NAMALWA (cell line): ENCODE measurements around the gene TBC1D22B.
"Not testable (repeated sequence)": the region's sequence is repeated elsewhere in the genome, so short reads cannot be mapped to it uniquely, and the experiment has no call there.

Source experiments
- DNase-seq: peaks from one replicate; pipeline ENCODE4 v3.0.0-alpha.2; 2015; ENCODE audit warnings: low spot score

Gene TBC1D22B

DNA sequence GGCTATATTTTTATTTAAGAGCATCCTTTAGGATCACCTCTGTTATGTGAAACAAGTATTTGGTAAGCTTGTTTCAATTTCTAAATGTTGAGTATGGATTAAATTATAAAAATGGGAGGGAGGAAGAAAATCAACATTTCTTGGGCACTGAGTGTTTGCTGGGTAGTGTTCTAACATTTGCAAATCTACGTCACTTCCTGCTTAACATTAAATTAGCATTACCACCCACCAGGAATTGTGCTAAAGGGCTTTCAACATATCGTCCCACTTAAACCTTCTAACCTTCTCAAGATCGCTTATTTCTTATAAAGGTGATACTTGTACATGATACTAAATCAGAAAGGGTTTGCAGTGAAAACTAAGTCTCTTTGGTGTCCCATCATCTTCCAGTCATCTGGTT, 8.3 kb downstream of the TBC1D22B start:
- no peak for DNase-seq

DNA sequence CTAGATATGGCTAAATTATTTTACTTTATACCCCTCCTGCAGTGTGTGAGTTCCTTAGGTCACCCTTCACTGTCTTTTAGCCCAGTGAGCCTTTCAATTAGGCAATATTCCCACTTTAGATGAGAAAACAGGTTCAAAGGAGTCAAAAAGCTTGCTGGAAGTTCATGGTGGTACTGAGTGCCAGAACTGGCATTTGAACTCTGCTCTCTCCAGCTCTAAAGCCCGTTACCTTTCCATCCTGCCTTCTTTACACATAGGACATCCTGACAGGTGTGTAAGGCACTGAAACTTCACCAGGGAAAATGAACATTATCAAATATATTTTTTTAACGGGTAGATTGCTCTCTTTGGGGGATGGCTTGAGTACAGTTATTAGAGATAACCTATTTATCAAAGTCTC, 11.5 kb downstream of the TBC1D22B start:
- DNase-seq = no peak

DNA sequence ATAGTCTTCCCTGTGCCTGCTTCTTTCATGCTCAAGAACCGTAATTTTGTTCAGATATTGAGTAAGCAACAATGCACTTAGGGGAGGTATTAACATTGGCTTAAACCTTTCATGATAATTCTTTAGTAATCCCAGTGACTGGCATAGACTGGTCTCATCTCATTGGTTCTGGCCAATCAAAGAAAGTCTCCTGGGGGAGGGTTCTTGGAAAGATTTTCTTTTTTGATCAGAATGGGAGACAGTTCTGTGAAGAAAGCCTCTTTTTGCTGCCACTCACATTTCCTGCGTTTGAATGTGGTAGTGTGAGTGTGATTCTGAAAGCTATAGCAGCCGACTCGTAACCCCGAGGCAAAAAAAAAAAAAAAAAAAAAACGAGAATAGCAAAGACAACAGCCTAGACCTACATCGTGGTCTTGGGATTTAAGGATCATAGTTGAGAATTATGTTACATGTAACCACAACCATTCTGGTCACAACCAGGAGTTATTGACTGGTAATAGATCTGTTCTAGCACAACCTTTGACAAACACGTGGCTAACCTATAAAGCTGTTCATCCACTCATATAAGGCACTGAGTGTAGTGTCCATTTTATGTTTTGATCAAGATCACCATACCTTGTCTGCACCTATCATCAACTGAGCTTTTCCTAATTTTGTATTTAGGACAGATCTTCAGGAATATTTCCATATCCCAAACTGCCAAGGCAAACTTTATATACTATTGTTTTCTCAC, 15.4 kb downstream of the TBC1D22B start:
- no peak for DNase-seq

DNA sequence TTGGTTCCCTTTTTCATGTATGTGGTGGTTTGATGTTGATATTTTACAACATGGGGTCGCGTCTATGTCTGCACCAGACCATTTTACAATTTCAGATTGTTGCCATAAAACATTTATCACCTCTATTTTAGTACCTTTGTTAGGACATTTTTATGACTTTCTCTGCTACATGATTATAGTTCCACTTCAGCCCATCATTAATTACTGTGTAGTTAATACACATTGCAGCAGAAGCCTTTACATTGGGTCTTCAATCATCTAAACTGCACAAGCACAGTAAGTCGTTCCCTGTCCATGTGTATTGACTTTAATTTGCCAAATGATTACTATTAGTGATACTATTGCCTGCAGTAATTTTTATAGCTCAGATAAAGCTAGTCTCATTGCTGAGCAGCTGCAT, 16.1 kb downstream of the TBC1D22B start:
- DNase-seq = no peak

DNA sequence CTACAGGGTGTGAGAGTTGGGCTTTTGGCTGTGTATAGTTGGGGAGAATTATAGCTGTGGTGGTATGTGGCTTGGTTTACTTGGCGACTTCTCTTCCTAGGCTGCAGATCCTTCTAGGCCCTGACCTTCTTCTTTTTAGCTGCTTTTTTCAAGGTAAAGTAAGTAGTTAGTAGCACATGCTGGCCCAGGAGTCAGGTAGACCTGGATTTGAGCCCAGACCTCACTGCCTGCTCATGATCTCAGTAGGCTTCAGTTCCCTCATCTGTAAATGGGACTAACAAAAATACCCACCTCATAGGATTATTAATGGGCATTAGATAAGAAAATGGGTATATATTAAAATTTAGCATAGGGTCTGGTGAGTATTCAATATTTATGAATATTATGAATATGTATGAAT, 17.8 kb downstream of the TBC1D22B start:
- no peak for DNase-seq

DNA sequence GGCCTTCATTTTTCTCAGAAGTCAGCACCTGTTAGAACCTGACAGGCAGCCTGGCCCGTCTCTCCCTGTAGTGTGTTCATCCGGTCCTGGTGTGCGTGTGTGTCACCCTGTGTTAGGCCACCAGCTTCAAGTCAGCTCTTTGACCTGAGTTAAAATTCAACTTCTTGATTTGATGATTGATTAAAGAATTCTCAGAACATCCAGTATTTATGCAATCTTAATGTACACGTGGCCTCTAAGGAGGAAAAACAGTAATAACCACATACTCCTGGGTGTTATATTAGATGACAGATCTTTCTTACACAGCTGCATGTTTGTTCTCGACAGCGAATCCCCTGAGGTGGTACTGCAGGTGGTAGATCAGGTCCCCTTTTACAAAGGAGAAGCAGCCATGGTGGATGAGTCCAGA, 19.4 kb downstream of the TBC1D22B start:
- peak; percentile 48 for DNase-seq

DNA sequence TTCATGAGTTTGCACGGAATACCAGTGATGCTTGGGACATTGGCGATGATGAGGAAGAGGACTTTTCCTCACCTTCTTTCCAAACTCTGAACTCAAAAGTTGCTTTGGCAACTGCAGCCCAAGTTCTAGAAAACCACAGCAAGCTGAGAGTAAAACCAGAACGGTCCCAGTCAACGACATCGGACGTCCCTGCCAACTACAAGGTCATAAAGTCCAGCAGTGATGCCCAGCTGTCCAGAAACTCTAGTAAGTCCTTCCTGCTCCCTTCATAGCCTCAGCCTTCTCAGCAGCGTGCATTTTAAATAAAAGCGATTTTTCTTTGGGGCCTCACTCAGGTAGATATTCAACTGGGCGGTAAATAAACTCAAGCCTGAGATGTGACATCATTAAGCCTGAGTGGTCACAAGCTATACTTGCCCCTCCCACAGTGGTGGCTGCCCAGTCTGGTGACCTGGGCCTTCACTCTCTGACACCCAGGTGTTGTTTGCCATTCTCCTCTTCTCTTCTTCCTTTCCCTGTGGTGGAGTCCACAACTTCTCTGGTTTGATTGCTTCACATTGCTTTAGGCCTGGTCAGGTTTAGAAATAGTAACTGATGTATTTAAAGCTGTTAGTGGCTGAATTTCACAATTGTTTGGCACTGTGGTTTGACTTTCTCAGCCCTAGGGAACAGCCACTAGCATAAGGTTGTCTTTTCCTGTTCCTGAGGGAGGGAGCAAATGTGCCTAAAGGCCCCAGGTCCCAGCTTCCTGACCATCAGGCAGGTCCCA, 22.0 kb downstream of the TBC1D22B start:
- DNase-seq = no peak

DNA sequence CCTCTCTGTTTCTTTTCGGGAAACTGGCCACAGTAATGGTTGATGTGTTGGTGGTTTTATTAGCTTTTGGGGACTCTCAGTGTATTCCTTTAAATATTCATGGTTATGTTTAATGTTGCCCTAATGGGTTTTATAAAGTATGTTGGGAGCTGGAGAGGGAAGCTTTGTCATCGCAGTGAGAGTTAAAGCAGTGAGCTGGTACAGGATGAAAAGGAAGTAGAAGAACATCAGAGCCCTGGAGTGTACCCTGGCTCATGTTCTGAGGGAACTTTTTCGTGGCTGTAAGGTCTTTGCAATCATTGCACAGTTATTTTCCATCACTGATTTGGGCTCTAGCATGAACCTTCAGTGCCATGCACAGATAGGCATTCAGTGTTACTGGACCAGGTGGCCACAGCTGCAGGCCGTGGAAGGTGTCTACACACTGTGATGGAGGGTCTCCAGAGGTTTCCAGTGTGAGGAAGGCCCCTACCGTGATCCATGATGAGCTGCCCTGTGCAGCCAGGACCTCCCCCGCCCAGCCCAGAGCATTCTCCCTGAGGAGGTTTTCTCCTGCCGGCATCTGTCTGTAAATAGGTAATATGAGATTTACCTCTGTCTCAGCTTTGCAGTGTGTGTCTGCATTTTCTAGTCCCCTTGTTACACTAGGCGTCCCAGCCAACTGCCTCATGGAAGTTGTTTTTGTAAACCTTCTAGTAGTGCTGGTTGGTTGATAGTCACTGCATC, 22.8 kb downstream of the TBC1D22B start:
- DNase-seq = no peak

DNA sequence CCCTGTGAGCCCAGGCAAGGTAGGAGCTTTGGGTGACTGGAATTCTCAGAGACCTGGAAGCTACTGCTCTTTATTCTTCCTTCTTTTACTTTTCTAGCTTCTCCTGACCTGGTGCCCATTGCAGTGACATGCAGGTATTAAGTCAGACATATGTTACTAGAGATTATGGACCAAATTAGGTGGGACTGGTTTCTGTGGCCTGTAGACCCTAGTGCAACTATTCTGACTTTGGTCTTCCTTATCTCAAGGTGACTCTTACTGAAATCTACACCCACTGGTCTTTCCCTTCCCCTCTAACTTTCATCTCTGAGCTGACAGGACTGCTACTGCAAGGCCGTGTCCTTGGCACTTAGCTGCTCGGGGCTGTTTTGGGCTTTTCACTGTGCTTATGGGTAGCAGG, 24.8 kb downstream of the TBC1D22B start:
- DNase-seq = no peak

DNA sequence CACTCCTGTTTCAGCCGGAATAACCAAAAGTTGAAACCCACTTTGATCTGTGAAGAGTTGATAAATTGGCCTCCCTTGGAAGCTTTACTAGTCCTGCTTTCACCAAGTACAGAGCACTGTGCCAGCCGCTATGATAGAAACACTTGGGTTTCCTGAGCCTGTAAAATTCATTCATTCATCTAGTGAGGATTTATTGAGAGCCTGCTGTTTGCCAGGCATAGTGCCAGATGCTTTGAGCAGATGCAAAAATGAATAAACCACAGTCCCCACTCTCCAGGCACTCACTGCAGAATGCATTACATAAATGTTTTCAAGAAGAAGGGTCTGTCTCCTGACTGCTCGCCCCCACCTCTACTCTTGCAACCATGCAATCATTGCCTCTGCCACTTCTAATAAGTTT, 25.7 kb downstream of the TBC1D22B start:
- DNase-seq = no peak

DNA sequence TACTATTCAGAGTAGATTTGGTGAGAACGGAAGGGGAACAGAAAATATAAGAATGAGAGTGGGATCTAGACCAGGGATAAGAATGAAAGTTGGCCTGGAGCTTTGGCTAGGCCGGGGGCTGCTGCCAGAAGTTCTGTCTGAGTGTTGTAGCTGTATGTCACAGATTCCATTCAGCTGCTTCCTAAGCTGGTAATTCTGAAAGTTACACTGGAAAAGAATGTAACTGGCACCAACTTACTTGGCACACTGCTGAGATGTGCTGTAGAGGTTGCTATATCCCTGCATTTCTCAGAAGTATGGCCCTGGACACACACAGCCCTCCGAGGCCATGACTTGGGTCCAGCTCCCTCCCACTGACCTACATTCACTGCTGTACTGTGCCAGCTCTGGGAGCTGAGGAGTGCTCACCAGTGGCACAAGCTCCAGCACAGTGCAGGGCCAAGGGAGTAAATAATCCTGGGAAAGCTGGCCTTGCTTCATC, 26.1 kb downstream of the TBC1D22B start:
- no peak for DNase-seq

DNA sequence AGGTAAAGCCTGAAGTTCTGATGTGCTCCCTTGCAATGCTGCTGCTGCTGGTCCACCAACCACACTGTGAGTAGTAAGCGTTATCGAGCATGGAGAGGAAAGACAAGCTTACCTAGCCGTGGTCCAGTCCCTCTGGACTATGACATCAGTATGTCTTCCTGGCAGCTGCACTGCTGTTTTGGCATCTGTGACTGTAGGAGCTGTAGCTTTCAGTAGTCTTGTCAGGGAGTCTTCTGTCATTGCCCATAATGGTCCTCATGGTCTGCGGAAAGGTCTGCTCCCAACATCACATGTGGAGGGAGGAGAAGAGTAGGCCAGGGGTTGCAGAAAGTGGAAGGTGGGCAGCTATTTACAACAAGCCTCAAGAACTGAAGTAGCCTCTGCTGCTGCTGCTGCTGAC, 27.2 kb downstream of the TBC1D22B start:
- DNase-seq = no peak

DNA sequence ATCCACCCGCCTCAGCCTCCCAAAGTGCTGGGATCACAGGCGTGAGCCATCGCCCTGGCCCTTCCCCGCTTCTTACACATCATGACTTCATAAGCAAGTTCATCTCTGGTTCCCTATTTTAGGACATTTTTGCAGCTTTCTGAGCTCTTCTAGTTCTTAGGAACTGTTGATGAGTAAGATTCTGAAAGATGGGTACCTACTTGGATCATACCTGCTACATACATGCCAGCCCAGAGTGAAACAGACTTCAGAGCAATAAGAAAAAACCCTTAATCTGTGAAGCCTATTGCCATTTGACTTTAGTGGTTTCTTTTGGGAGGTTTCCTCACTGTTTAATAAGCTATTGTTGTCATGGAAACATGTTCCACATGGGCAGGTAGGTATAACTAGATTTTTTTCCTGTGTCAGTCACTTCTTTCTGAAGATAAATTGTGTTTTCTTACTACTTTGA, 28.3 kb downstream of the TBC1D22B start:
- DNase-seq = peak; percentile 41

DNA sequence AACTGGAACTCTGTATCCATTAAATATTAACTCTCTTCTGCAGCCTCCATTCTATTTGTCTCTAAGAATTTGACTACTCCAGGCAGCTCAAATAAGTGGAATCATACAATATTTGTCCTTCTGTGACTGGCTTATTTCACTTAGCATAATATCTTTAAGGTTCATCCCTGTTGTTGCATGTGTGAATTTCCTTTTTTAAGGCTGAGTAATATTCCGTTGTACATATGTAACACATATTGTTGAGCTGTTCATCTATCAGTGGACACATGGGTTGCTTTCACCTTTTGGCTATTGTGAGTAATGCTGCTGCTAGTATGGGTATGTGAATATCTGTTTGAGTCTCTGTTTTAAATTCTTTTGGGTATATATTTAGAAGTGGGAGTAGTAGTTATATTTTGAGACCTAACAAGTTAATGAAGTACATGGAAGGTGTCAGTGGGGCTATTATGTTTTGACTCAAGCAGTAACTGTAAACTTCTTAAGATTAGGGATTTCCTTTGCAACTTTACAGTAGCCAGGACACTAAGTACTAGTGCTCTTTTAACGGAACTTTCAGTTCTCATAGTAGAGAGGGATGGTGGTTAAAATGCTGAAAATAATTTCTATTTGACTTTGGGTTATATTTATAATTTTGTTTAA, 30.1 kb downstream of the TBC1D22B start:
- no peak for DNase-seq

DNA sequence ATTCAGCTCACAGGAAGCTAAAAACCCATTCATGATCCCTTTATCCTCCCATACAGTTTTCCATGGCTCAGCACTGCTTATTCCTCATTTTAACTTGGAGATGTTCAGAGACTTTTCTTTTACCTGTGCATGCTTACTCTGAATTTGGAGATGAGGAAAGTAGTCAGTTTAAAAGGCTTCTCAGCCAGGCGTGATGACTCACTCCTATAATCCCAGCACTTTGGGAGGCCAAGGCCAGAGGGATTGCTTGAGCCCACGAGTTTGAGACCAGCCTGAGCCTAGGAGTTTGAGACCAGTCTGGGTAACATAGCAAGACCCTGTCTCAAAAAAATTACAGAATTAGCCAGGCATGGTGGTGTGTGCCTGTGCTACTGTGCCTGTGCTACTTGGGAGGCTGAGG, 30.7 kb downstream of the TBC1D22B start:
- no peak for DNase-seq

DNA sequence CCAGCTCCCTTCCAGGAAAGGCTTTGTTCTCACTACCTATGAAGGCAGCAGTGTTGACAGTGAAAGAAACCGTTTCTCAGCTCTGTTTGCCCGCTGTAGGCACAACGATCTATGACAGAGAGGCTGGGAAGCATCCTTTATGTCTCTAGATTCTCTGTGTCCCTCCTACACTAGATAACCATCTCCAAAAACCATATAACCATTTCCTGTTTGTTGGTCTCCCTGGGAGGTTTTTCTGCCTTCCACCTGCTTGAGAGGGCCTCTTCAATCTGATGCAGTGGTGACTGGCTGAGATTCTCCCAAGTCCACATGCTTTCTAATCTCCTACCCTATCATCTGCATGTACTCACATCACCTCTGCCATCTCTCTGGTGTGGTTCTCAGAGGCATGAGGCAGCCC, 32.4 kb downstream of the TBC1D22B start:
- DNase-seq = no peak

DNA sequence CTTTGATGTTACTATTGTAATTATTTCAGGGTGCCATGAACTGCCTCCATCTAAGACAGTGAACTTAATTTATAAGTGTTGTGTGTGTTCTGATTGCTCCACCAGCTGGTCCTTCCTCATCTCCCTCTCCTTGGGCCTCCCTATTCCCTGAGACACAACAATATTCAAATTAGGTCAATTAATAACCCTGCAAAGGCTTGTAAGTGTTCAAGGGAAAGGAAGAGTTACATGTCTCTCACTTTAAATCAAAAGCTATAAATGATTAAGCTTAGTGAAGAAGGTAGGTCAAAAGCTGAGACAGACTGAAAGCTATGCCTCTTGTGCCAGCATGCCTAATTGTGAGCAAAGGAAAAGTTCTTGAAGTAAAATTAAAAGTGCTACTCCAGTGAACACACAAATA, 35.9 kb downstream of the TBC1D22B start:
- DNase-seq = no peak

DNA sequence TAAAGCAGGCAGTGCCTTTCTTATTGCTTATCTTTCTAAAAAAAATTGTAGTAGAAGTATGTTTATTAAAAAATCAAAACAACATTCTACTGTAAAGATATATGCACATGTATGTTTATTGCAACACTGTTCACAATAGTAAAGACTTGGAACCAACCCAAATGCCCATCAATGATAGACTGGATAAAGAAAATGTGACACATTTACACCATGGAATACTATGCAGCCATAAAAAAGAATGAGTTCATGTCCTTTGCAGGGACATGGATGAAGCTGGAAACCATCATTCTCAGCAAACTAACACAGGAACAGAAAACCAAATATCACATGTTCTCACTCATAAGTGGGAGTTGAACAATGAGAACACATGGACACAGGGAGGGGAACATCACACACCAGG, 40.1 kb downstream of the TBC1D22B start:
- DNase-seq = not testable (repeated sequence)

DNA sequence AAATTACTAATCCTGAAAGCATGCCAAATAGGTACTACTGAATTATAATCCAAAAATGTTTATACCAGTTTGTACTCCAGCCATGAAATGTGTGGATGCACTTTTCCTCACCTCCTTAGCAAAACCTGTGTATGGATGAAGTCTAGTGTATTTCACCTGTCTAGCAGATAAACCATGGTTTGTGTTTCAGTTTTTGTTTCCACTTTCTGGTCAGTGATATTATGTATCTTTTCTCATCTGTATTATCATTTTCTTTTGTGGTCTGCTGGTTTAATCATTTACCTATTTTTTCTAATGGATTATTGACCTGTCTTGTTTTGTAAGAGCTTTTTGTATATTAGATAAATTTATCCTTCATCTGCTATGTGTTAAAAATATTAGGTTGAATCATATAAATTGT, 41.4 kb downstream of the TBC1D22B start:
- DNase-seq = no peak

DNA sequence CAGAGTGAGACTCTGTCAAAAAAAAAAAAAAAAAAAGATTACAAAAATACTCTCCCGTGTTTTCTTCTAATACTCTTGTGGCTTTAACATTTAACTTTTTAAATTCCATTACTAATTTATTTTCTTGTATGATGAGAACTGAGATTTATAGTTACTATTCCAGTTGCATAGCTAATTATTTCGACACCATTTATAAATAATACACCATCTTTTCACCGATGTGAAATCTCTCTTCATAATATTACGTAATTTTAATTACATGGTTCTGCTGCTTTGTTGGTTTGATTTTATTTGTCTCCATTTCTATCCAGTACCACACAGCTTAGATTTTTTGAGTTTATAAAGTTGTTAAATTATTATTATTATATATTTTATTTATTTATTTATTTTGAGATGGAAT, 42.4 kb downstream of the TBC1D22B start:
- no peak for DNase-seq

DNA sequence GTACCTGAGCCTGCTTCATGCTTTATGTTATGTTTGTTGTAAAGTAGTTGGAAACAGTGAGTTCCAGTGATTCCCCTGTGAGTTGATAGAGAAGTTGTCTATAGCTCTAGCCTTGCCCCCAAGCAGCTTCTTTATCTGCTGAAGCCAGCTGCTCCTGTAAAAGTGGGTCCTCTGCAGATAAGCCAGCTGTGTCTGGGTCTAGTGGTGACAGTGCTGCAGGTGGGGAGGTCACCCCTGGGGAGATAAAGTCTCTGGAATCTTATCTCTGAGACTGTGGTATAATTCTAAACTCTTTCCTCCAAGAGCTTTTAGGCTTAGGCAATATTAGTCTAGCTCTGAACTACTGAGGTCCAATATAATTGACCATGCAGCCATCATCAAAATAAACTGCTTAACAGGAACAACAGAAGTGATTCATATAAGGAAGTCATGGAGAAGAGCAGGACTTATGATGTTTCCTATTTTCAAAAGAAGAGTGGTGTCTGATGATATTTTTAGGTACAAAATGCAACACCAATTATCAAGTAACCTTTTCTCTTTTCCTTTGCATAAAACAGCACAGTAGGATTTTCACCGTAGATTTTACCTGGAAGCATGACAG, 44.6 kb downstream of the TBC1D22B start:
- no peak for DNase-seq

DNA sequence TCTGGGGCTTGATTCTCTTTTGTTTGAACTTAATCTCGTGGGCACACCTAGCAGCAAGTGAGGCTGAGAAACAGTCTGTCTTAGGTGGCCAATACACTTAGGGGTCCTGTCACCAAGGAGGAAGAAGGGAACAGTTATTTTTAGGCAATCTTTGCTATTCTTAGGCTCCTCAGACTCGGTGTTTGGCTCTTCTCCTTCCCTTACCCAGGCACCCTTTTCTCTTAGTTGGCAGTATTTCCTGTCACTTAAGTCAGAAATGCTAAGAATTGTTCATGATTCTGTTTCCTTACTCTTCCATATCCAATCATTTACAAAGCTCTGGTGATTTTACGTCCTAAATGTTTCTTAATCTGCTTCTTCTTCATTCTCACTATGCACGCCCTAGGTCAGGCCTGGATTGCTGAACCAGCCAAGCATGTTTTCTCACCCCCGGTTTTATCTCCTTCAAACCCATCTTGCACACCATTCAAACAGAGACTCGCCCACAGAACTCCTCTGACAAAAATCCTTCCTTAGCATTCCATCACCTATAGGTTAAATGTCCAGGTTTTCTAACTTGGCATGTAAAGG, 45.6 kb downstream of the TBC1D22B start:
- DNase-seq = no peak
